HepG2 (cell line): ENCODE results near the gene LYPD6B. TPM values are rescaled to one million over a fixed set of nuclear protein-coding genes. Genes with fewer than 3 reads are reported as not detected.

Experiments used
- ATAC-seq: fragments of 200-7000 bp; cut with Tn5 transposase; 3 replicates; pipeline ENCODE4 v1.9.1; 2020; ENCODE audit warnings: mild to moderate bottlenecking, moderate library complexity
- BruUV-seq: library from RNA; stranded (reverse); fragments of 400-500 nt; replicated peaks from 2 replicates; lab custom pipeline; 2021; lab: Mats Ljungman, UMichigan
- CTCF ChIA-PET: fragments of 300-600 bp; formaldehyde crosslinking; extraction: SDS; loops from one replicate; lab custom pipeline; 2021; ENCODE audit warnings: low total read pairs, inconsistent platforms, low intra/inter-chr PET ratio; lab: Yijun Ruan, JAX
- POLR2A ChIA-PET: fragments of 350-600 bp; sonication (Branson Sonifier 250); formaldehyde crosslinking; loops from one replicate; lab custom pipeline; 2020; ENCODE audit warnings: antibody characterized with exemption, inconsistent platforms; lab: Yijun Ruan, JAX
- DNase-seq: peaks from one replicate; pipeline ENCODE4 v3.0.0-alpha.2; 2015; ENCODE audit warnings: low spot score
- FAIRE-seq: peaks from 3 replicates; lab custom pipeline; 2011; peaks lifted over from hg19 to GRCh38; lab: Jason Lieb, UNC
- H2AFZ ChIP-seq: one replicate; pipeline ENCODE4 v1.6.1; 2011; ENCODE audit warnings: low read length, inconsistent platforms
- H3K27ac ChIP-seq: fragments of 300-600 bp; 3 replicates; pipeline ENCODE4 v1.8.0; 2011; ENCODE audit warnings: mixed run types, mild to moderate bottlenecking, mixed read lengths, low read length, inconsistent platforms; ENCODE audit not compliant: insufficient read depth; ENCODE audit errors: extremely low read length
- H3K27me3 ChIP-seq, 2 experiments: fragments of 200-600 bp in 1 of 2; 2 replicates in 1 of 2; 3 replicates in 1 of 2; pipeline versions ENCODE4 v1.6.0 to v1.8.0; 2011; ENCODE audit warnings: low read length in 2 of 2, mild to moderate bottlenecking in 2 of 2, moderate library complexity in 2 of 2, inconsistent platforms in 1 of 2; ENCODE audit not compliant: insufficient read depth in 2 of 2, control insufficient read depth in 1 of 2
- H3K36me3 ChIP-seq, 2 experiments: fragments of 200-600 bp in 1 of 2; replicated peaks in 1 of 2; 2 replicates in 1 of 2; 3 replicates in 1 of 2; pipeline versions ENCODE4 v1.5.1 to v1.8.0; 2011; ENCODE audit warnings: low read length in 2 of 2, inconsistent platforms in 1 of 2; ENCODE audit not compliant: insufficient read depth in 2 of 2, control insufficient read depth in 1 of 2
- H3K4me1 ChIP-seq: 2 replicates; pipeline ENCODE4 v1.5.1; 2012; ENCODE audit warnings: low read length, inconsistent platforms; ENCODE audit not compliant: insufficient read depth
- H3K4me2 ChIP-seq: 2 replicates; pipeline ENCODE4 v1.6.0; 2011; ENCODE audit warnings: low read depth, low read length, inconsistent platforms
- H3K4me3 ChIP-seq, 3 experiments: fragments of 200-600 bp in 1 of 3; sonication (generic), shearing (Covaris generic) in 1 of 3; replicated peaks in 1 of 3; 2 replicates each; pipeline ENCODE4 v1.5.1; 2011 to 2016; ENCODE audit warnings: low read length in 3 of 3, inconsistent platforms in 2 of 3, low read depth in 2 of 3, mild to moderate bottlenecking in 2 of 3, control low read depth in 1 of 3, mixed read lengths in 1 of 3; ENCODE audit not compliant: insufficient read depth in 1 of 3
- H3K79me2 ChIP-seq: one replicate; pipeline ENCODE4 v1.6.1; 2011; ENCODE audit warnings: low read length, inconsistent platforms; ENCODE audit not compliant: insufficient read depth
- H3K9ac ChIP-seq: 2 replicates; pipeline ENCODE4 v1.6.0; 2011; ENCODE audit warnings: mild to moderate bottlenecking, low read depth, low read length, inconsistent platforms; ENCODE audit not compliant: insufficient read depth
- H3K9me3 ChIP-seq: 2 replicates; pipeline ENCODE4 v1.5.1; 2012; ENCODE audit warnings: mild to moderate bottlenecking, low read length
- H4K20me1 ChIP-seq: 2 replicates; pipeline ENCODE4 v1.6.0; 2011; ENCODE audit warnings: inconsistent platforms, mild to moderate bottlenecking, low read length, moderate library complexity; ENCODE audit not compliant: insufficient read depth
- DZIP1 ChIP-seq: sonication (generic); formaldehyde crosslinking; IDR thresholded peaks from 2 replicates; pipeline ENCODE4 v1.5.0; 2020; ENCODE audit warnings: mild to moderate bottlenecking, missing genetic modification reagents
- PBX3 ChIP-seq: sonication (generic); formaldehyde crosslinking; IDR thresholded peaks from 2 replicates; pipeline ENCODE4 v1.8.1; 2023; ENCODE audit warnings: missing genetic modification reagents, inconsistent platforms, borderline replicate concordance
- POLR2AphosphoS2 ChIP-seq: IDR thresholded peaks from 2 replicates; pipeline ENCODE4 v1.6.1; 2011; ENCODE audit warnings: low read depth, low read length, improper control_type of control experiment
- SALL1 ChIP-seq: sonication (generic); formaldehyde crosslinking; IDR thresholded peaks from 2 replicates; pipeline ENCODE4 v1.8.0; 2022; ENCODE audit warnings: mild to moderate bottlenecking, missing genetic modification reagents
- SRSF9 ChIP-seq: fragments of 200-400 bp; formaldehyde crosslinking; IDR thresholded peaks from 2 replicates; pipeline ENCODE4 v1.6.1; 2018; ENCODE audit warnings: borderline replicate concordance, mild to moderate bottlenecking, low read depth, low read length; ENCODE audit not compliant: insufficient read depth, poor library complexity, severe bottlenecking
- ZNF362 ChIP-seq: sonication (generic); formaldehyde crosslinking; IDR thresholded peaks from 2 replicates; pipeline ENCODE4 v1.4.0; 2020; ENCODE audit warnings: missing genetic modification reagents, mild to moderate bottlenecking, borderline replicate concordance
- ZNF549 ChIP-seq: sonication (generic); formaldehyde crosslinking; IDR thresholded peaks from 2 replicates; pipeline ENCODE4 v1.5.0; 2020; ENCODE audit warnings: missing genetic modification reagents
- ZNF557 ChIP-seq: sonication (generic); formaldehyde crosslinking; IDR thresholded peaks from 2 replicates; pipeline ENCODE4 v1.4.0; 2020; ENCODE audit warnings: missing genetic modification reagents
- ZSCAN9 ChIP-seq: IDR thresholded peaks from 2 replicates; pipeline ENCODE4 v1.6.1; 2016; ENCODE audit warnings: borderline replicate concordance
- WGBS: methylation state at CpG from one replicate; pipeline ENCODE4 v1.1.6; 2017; ENCODE audit warnings: low lambda C conversion rate; 5-methylcytosine and 5-hydroxymethylcytosine counted together
- in situ Hi-C: cut with HindIII; loops from 2 replicates; pipeline ENCODE4 v1.10.0; 2017; ENCODE audit warnings: low pct_unique_long_range_greater_than_20kb; ENCODE audit not compliant: extremely low pct_ligation_motif_present
- intact Hi-C: fragments of 100-400 bp; cut with micrococcal nuclease; formaldehyde crosslinking; loops from one replicate; pipeline ENCODE4 v1.10.0; 2022; ENCODE audit not compliant: unreplicated experiment
- polyA plus RNA-seq, 8 experiments: library from polyadenylated mRNA; depleted of rRNA in 3 of 8; stranded (reverse) in 7 of 8; unstranded in 1 of 8; fragments of >200 nt; fragmentation: Illumina TruSeq in 4 of 8; extraction: Trizol in 4 of 8; gene quantifications; 2 replicates each; pipeline versions ENCODE4 v1.2.1 to v1.2.3, GENCODE V29; 2011 to 2016; ENCODE audit warnings: low read depth in 4 of 8, missing spikeins in 1 of 8, mixed read lengths in 1 of 8; ENCODE audit not compliant: insufficient read depth in 1 of 8
- total RNA-seq, 5 experiments: library from RNA; depleted of rRNA; stranded (reverse); fragments of >200 nt; fragmentation: Illumina TruSeq; extraction: Trizol; gene quantifications; 2 replicates each; pipeline ENCODE4 v1.2.3, GENCODE V29; 2016; ENCODE audit warnings: low read depth in 1 of 5
- TF ChIP-seq, protein P1 (sequence below): fragments of 450-650 bp; IDR thresholded peaks from 2 replicates; pipeline ENCODE4 v1.6.1; 2017; ENCODE audit warnings: mild to moderate bottlenecking

LYPD6B gene
- total and polyA plus RNA-seq, 2 of the 13 experiments (the other 11 are each of a cell fraction or from before 2014, with no cell fraction given) = not detected

GRCh38 chr2:149185942-149186490 is 147.5 kb downstream of the LYPD6B start:
- in situ Hi-C loops = no loop called here
- Histone ChIP-seq H3K4me2 (no peak overlapping the region), H3K36me3 (no peaks in the 10 kb centered on the region), H2AFZ (no peak overlapping the region), H3K4me3 (no peak overlapping the region), H3K9me3 (no peaks in the 10 kb centered on the region), H3K27me3 (no peaks in the 10 kb centered on the region), H3K27ac (no peak overlapping the region), H4K20me1 (no peaks in the 10 kb centered on the region), H3K4me1 (no peaks in the 10 kb centered on the region), H3K9ac (no peak overlapping the region), H3K79me2 (no peaks in the 10 kb centered on the region)
- DNase-seq (no peak), ATAC-seq (no peak), FAIRE-seq (no peak)
- CTCF ChIA-PET = no interaction called here
- TF ChIP-seq ZNF362 (CRISPR knock-in tag) (no peak), SALL1 (CRISPR knock-in tag) (no peak), POLR2AphosphoS2 (no peak), SRSF9 (no peak), ZSCAN9 (no peak), ZNF557 (no peak), DZIP1 (no peak), PBX3 (CRISPR knock-in tag) (no peak), ZNF549 (CRISPR knock-in tag) (no peak)
- TF ChIP-seq, protein P1, sequence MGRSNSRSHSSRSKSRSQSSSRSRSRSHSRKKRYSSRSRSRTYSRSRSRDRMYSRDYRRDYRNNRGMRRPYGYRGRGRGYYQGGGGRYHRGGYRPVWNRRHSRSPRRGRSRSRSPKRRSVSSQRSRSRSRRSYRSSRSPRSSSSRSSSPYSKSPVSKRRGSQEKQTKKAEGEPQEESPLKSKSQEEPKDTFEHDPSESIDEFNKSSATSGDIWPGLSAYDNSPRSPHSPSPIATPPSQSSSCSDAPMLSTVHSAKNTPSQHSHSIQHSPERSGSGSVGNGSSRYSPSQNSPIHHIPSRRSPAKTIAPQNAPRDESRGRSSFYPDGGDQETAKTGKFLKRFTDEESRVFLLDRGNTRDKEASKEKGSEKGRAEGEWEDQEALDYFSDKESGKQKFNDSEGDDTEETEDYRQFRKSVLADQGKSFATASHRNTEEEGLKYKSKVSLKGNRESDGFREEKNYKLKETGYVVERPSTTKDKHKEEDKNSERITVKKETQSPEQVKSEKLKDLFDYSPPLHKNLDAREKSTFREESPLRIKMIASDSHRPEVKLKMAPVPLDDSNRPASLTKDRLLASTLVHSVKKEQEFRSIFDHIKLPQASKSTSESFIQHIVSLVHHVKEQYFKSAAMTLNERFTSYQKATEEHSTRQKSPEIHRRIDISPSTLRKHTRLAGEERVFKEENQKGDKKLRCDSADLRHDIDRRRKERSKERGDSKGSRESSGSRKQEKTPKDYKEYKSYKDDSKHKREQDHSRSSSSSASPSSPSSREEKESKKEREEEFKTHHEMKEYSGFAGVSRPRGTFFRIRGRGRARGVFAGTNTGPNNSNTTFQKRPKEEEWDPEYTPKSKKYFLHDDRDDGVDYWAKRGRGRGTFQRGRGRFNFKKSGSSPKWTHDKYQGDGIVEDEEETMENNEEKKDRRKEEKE = no peak
- intact Hi-C loops = no loop called here
- no TSS peak for BruUV-seq
- POLR2A ChIA-PET = no interaction called here
- WGBS = 17% methylated on average over 5 of the region's 5 CpGs
